ENCODE results near the gene EPHB1.

Gene EPHB1

DNA sequence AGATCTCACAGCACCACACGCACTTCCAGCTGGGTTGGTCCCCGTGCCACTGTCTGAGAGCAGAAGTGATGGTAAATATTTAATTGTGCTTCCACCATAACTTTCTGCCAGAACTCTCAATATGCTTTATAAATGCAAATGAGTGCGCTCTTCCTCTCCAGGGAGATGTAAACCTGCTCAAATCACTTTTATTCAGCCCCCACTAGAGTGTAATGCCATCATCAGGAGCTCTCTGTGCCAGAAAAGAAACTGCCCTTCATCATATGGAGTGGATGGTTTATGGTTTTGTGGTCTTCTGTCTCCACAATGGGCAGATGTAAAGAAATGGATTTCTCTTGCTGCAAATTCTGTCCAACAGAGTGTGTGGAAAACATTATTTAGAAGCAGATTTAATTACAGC, 127.0 kb downstream of the EPHB1 start:
- DNase-seq, result no peak

- DNase-seq, result no peak
Observed at GRCh38 chr3:134922866-134923265, 127.8 kb downstream of the EPHB1 start.

GRCh38 chr3:134923286-134923685, 128.2 kb downstream of the EPHB1 start:
- DNase-seq, result no peak

GRCh38 chr3:134927599-134927998, 132.5 kb downstream of the EPHB1 start:
- no peak for DNase-seq

- DNase-seq, result no peak
Observed at GRCh38 chr3:134928392-134928791, 133.3 kb downstream of the EPHB1 start.

GRCh38 chr3:134928819-134929218, 133.8 kb downstream of the EPHB1 start:
- no peak for DNase-seq

DNA sequence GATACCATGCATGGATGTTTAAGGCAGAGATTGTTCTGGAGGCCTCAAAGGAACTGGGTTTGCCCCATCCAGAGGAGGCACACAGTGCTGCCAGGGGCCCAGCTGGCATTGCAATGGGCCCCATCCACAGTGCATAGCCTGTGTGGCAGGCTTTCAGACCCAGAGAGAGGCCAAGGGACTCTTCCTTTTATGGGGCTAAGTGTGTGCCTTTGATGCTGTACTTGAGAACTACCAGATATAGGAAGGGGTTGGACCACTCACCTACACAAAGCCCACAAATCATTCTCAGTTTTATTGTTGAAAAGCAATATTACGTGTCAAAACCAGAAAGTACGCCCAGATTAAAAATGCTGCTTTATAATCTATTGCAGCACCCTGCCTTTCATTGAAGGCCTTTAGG, 134.9 kb downstream of the EPHB1 start:
- DNase-seq, result no peak

DNA sequence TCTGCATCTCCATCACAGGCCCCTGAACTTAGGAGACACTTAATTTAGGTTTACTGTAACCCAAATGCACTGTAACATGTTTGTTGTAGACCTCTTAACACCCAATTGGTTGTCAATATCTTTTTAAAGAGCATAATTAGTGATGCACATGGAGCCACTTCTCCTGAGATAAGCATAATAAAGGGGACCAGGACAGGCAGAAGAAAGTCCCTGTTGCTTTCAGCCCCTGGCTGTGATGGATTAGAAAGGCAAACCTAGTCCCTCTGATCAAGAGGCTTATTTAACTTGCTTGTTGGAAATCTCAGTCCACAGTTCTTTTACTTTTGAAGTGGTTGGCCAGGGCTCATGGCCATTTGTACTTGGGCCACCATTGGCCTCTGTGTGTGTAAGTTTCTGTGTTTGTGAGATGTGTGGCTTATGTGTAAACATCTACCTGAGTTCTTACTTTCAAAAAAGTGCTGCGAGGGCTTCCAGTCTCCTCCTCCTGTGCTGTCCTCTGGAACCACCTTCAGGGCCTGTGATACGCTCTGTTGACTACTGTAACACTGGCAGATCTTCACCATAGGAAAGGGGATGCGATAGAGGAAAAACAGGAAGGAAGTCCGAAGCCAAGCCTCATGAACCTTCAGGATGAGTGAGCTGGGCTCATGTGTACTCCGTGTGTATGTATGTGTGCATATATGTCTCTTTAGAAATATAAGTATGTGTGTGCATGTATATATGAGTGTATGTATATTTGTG, 136.2 kb downstream of the EPHB1 start:
- DNase-seq, result no peak

GRCh38 chr3:134932035-134932434, 137.0 kb downstream of the EPHB1 start:
- no peak for DNase-seq

- DNase-seq, result no peak
Observed at GRCh38 chr3:134933997-134934396, 138.9 kb downstream of the EPHB1 start.

DNA sequence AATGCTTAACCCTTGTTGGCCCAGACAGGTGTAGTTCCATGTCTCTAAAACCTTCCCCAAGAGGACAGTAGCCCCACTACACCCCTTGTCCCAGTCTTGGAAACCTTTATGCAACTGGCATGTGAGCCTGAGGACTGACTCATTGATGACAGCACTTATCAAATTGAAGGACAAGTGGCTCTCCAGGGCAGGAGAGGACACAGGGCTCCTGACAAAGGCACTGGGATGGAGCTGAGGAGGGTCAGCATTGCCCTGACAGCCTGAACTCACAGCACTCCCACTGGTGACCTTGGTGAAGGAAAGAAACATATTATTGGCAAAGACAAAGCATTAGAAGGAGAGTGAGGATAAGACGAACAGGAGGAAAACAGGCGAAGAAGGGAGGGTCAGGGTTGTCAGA, 139.9 kb downstream of the EPHB1 start:
- no peak for DNase-seq

GRCh38 chr3:134937256-134938028, 142.4 kb downstream of the EPHB1 start:
- no peak for DNase-seq

GRCh38 chr3:134938029-134938525, 143.0 kb downstream of the EPHB1 start:
- DNase-seq, result no peak

DNA sequence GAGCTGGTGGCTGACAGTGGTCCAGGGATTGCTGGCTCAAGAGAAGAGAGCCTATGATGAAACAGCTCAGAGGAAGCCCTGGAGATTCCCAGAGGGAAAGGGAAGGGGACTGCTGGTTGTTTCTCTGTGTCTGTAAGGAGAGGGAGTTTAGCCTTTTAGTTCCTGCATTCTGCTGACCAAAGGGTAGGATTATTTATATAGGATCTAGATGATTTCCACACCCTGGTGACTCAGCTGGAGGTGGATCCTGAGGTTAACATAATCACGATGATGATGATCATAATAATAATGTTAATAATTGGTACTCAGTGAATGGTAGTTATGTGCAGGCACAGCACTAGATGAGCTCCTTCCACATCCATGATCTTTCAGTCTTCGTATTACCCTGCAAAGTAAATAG, 144.9 kb downstream of the EPHB1 start:
- DNase-seq, result no peak

DNA sequence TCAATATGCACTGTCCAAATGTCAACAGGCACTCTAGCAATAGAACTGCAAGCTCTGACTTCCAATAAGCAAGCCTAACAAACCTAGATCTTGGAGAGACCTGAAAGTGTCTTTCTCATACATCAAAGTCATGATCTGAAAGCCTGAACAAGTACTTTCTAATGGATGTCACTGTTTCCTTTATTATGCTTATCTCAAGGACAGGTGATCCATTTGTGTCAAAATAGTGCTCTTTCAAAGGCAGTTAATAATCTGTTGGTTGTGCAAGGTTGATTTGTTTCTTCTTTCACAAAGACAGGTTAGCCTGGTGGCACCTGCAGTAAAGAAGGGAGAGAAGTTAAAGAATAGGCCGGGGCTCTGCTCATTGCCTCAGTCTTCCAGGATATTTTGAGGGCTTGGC, 146.8 kb downstream of the EPHB1 start:
- DNase-seq, result no peak

GRCh38 chr3:134944429-134944828, 149.4 kb downstream of the EPHB1 start:
- no peak for DNase-seq

DNA sequence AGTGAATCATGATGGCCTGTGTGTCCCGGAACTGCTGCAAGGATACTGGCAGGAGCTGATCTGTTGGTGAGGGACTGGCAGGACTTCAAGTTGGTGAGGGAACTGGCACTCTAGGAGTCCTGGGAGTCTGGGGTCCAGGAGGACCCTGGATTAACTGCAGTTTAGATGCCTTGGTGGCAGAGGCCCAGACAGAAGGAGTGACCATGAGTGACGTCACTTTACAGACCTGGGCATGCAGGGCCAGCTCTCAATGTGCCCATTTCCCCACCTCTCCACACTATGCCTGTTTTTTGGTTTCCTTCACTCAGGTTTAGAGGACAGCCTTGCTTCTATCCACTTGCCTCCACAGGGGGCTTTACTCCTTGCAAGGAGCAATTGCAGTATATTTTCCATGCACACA, 154.1 kb downstream of the EPHB1 start:
- no peak for DNase-seq

DNA sequence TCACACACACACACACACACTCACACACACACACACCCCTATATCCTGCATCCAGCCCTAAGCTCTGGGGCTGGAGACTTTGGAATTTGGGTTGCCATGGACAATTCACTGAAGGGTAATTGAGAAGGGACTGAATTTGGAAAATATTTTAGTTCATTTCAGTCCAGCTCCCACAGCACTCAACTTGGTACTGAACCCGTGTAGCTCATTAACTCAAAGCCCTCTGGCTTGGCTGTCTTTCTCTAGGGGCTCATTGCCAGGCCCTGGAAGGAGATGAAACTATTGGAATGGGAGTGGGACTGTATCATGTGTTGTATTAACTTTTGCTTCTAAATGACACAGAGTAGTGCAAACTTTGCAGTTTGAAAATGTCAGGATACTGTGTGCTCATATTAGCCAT, 157.3 kb downstream of the EPHB1 start:
- no peak for DNase-seq

GRCh38 chr3:134955874-134956273, 160.8 kb downstream of the EPHB1 start:
- DNase-seq, result no peak

DNA sequence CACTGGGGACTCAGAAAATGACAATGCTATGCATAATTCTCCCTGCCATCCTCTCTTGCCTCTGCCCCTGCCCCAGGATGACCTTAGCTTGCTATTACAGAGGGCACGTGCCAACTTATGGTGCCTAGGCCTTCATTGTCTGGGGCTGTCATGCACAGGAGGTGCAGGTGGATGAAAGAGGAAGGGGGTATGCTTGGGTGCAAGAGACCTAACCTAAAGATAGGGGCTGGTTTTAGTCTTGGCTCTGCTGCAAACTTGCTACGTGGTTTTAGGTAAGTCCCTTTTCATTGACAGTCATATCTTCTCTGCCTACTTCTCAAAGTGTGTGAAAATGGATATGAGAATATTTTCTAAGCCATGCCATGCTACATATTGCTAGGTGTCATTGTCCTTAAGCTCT, 161.3 kb downstream of the EPHB1 start:
- no peak for DNase-seq

DNA sequence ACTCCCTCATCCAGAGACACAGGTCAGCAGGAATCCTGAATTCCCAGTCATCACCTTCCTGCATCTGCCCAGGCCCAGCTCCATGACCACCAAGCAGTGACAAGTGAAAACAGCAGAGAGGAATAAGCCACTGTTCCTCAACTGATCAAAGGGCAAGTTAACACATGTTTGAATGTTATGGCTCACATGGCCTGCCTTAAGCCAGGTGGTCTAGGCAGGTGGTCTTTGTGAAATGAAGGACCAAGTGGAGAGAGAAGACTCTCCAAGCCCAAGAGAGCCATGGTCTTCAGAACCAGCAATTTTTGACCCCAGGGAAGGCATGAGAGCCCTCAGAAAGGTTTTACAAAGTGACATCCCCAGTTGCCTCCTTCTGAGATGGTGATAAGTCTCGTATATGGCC, 161.8 kb downstream of the EPHB1 start:
- no peak for DNase-seq

DNA sequence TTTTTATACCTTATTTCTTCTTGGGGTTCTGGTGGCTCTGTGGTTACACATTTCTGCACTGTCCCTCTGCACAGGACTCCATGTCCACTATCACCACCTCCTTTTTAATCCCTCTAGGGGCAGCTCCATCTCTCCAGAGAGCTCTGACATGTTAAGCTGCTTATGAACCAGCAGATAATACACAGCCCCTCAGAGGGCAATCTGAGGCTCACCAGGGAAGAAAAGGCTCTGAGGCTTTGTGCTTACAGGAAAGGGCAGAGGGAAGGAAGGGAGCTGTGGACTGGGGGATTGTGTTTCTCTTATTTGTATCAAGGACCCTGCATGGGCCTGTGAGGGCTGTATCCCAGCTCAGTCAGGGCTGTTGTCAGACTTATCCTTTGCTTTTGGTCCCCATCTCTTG, 164.5 kb downstream of the EPHB1 start:
- DNase-seq, result no peak

DNA sequence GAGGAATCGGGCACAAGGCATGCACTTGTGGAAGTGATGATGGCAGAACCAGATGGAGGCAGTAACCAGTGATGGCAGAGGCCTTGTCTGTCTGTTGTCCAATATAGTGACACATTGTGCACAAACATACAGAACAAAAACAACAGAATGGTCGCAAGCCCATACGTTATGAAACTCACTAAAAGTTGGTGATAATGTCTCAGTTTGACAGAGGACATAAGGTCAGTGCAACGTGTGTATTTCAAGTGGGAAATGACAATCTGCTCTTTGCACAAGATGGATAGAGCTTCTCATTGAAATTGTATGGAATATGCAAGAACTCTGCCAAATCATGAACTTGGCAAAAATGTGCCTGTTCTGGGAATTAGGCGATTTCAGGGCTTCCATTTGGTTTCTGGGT, 169.2 kb downstream of the EPHB1 start:
- DNase-seq, result no peak

- no peak for DNase-seq
Observed at GRCh38 chr3:134965865-134966481, 170.9 kb downstream of the EPHB1 start.
